SH-SY5Y (cell line): Measurements from ENCODE around the gene SGMS1.

ENCODE experiments used
- GATA2 ChIP-seq: IDR thresholded peaks from 2 replicates; pipeline ENCODE4 v1.6.1; 2011; ENCODE audit warnings: mild to moderate bottlenecking, low read depth, low read length
- GATA3 ChIP-seq: IDR thresholded peaks from 2 replicates; pipeline ENCODE4 v1.6.1; 2011; ENCODE audit warnings: low read depth, mild to moderate bottlenecking, low read length, moderate library complexity

- TF ChIP-seq GATA2, result no peak
- TF ChIP-seq GATA3, result no peak
Measured at GRCh38 chr10:50375745-50376144, 248.0 kb downstream of the SGMS1 start.
